Thoracic aorta (tissue), 2 donors: ENCODE measurements around the gene ATP8B3. TPM values are rescaled to one million over a fixed set of nuclear protein-coding genes. Genes with fewer than 3 reads are reported as not detected.

Experiments
- ATAC-seq: fragments of 150-250 bp; one replicate; pipeline ENCODE4 v1.8.0; 2017; ENCODE audit warnings: low read depth; ENCODE audit not compliant: insufficient number of reproducible peaks, low FRiP score
- DNase-seq: peaks from one replicate; pipeline ENCODE4 v3.0.0-alpha.2; 2020; ENCODE audit warnings: low spot score
- H3K27ac ChIP-seq, 2 donors: fragments of 200-600 bp; sonication (generic); 1 replicate in 1 of 2; 2 replicates in 1 of 2; pipeline ENCODE4 v1.5.1; 2016; ENCODE audit warnings: mild to moderate bottlenecking in 2 of 2, moderate library complexity in 2 of 2
- H3K27me3 ChIP-seq: fragments of 200-600 bp; sonication (generic); replicated peaks from 2 replicates; pipeline ENCODE4 v1.6.0; 2016; ENCODE audit warnings: mild to moderate bottlenecking; ENCODE audit not compliant: insufficient read depth
- H3K36me3 ChIP-seq: fragments of 200-600 bp; sonication (generic); one replicate; pipeline ENCODE4 v1.5.1; 2016
- H3K4me1 ChIP-seq, 2 donors: fragments of 200-600 bp; sonication (generic); 1 replicate in 1 of 2; 2 replicates in 1 of 2; pipeline versions ENCODE4 v1.5.1 to v1.6.0; 2016; ENCODE audit warnings: low read depth in 2 of 2, mild to moderate bottlenecking in 1 of 2; ENCODE audit not compliant: control insufficient read depth in 1 of 2
- H3K4me3 ChIP-seq: fragments of 200-600 bp; sonication (generic); 2 replicates; pipeline ENCODE4 v1.5.1; 2016; ENCODE audit warnings: mild to moderate bottlenecking
- H3K9me3 ChIP-seq: fragments of 200-600 bp; sonication (generic); 2 replicates; pipeline ENCODE4 v1.5.1; 2016
- CTCF ChIP-seq: fragments of 200-600 bp; sonication (generic); IDR thresholded peaks from one replicate; pipeline ENCODE4 v1.5.1; 2019; ENCODE audit warnings: antibody characterized with exemption
- total RNA-seq, 2 donors: library from RNA; depleted of rRNA; stranded (reverse); fragments of >200 nt; gene quantifications; one replicate each; pipeline versions ENCODE4 v1.1.0 to v1.2.3, GENCODE V29; 2016

ATP8B3 gene
- total RNA-seq: 1 to 10 TPM in 1 of 2 donors, under 1 TPM in 1; 0.21 to 1.4 TPM

DNA sequence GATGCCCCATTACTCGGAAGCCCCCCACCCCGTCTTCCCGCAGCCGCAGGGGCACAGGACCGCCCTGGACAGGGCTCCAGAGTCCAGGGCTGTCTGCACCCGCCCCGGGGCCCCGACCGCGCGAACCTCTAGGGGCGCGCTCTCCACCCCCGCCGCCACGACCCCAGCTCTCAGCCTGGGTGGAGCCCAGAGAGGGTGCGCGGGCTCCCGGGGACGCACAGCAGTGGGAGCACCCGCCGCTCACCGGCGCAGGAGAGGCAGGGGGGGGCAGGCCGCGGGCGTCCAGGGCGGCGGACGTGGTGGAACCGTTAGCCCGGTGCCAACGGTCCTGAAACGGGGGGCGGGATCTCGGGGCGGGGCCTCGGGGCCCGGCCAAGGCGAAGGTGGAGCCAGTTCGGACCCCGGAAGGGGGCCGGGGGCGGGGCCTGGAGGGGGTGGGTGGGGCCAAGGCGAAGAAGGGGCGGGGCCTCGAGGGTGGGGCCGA lies at the start of gene ATP8B3:
Gene ATP8B3 (minus strand): TSS at position 335 of the 484 bp plus-strand sequence. CDS start 540 bp downstream, outside the sequence.
- DNase-seq (no peak), ATAC-seq (peak; percentile 7)
- peak within 1 kb of the TSS; percentile 74 for H3K4me3 ChIP-seq
- peaks cover 11% of the 10 kb centered on the region for H3K36me3 ChIP-seq
- no peaks in the 10 kb centered on the region for H3K9me3 ChIP-seq
- H3K4me1 ChIP-seq: peaks cover 4 to 17% of the 10 kb centered on the region in 2 donors
- TF ChIP-seq CTCF: no peak
- H3K27ac ChIP-seq: peak within 1 kb of the TSS; percentile 50 to 61
- no peaks in the 10 kb centered on the region for H3K27me3 ChIP-seq

- peaks cover 37 to 56% of the 10 kb centered on the region in 2 donors for H3K4me1 ChIP-seq
- H3K27ac ChIP-seq: no peak overlapping the region
- ATAC-seq (no peak), DNase-seq (no peak)
- H3K9me3 ChIP-seq: no peaks in the 10 kb centered on the region
- no peaks in the 10 kb centered on the region for H3K27me3 ChIP-seq
- no peaks in the 10 kb centered on the region for H3K36me3 ChIP-seq
- peak overlapping the region; percentile 87 for H3K4me3 ChIP-seq
- TF ChIP-seq CTCF: no peak
Measured at GRCh38 chr19:1861599-1862031, 49.5 kb upstream of the ATP8B3 start.

DNA sequence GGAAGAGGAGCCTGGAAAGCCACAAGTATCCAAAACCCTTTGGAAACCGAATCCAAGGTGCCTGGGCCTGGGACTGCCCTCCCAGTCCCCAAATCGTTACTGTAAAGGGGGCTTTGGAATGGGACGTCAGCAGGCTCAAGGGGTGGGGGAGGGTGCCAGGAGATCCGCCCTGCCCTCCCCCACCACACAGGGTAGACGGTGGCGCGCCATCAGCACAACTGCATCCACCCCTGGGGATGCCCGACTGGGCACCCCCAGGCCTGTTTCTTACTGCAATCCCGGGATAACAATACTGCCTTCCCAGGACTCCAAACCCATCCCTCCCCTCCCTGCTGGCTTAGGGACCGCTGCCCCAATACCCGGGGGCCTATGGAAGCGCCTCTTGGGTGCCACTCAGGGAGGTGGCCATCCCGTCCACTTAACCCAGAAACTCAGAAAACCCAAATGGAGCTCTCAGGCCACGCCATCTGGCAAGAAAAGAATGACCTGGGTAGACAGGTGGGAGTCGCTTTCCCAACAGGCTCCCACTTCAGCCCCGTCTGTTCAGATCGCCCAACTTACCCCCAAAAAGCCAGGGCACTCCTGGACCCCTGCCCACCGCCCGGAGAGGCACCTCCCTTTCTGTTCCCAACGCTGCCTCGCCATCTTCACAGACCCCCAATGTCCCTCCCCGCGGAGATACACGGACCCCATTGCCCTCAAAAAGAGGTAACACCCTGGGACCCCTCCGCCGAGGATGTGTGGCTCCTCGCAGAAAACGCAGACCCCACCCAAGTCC lies 48.9 kb upstream of the ATP8B3 start:
- TF ChIP-seq CTCF: no peak
- peak overlapping the region; percentile 87 for H3K4me3 ChIP-seq
- no peaks in the 10 kb centered on the region for H3K36me3 ChIP-seq
- DNase-seq: no peak
- no peaks in the 10 kb centered on the region for H3K27me3 ChIP-seq
- no peaks in the 10 kb centered on the region for H3K9me3 ChIP-seq
- no peak for ATAC-seq
- H3K4me1 ChIP-seq: peaks cover 37 to 62% of the 10 kb centered on the region in 2 donors
- H3K27ac ChIP-seq: no peak overlapping the region

DNA sequence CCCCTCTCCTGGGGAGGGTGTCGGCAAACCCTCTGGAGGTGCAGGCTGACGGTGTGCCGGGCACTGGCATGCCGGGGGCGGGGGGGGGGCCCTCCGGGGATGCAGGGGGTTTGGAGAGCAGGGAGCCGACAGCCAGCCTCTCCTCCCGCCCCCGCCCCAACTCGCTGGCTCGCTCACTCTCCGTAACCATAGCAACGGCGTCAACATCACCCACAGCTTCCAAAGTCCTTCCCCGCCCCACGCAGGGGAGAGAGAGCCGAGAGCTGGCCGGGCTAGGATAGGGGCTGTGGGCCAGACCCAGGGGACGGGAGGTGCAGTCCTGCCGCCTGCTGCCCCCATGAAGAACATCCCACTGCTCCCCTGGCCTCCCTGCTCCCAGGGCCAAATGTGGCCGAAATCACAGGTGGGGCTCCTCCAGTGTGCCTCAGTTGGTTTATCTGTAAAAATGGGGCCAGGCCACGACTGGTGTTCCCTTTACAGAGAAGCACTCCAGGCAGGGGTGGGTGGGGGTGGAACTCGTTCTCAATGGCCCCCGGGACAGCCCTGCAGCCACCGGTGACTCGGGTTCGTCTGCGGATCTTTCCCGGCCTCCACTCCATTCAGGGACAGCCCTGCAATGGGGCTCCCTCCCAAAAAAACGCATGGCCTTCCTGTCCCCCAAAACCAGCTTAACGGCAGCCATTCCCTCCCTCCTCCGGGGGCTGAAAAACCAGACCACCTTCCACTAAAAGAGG lies 48.1 kb upstream of the ATP8B3 start:
- DNase-seq: no peak

More for the DNA sequence above, 48.1 kb upstream of the ATP8B3 start:
- ATAC-seq: no peak
- Histone ChIP-seq H3K27me3 (no peaks in the 10 kb centered on the region), H3K36me3 (no peaks in the 10 kb centered on the region), H3K9me3 (no peaks in the 10 kb centered on the region), H3K4me1 (peaks cover 42 to 67% of the 10 kb centered on the region in 2 donors), H3K27ac (no peak overlapping the region), H3K4me3 (no peak overlapping the region)
- no peak for TF ChIP-seq CTCF
